Caco-2 (cell line): ENCODE measurements around the gene IFNA10. TPM values are rescaled to one million over a fixed set of nuclear protein-coding genes. Genes with fewer than 3 reads are reported as not detected.
A peak's percentile ranks its signal among the peaks of the same experiment; 100 is the strongest.
"Not testable (repeated sequence)": the region's sequence is repeated elsewhere in the genome, so short reads cannot be mapped to it uniquely, and the experiment has no call there.

Experiments
- Bru-seq: library from RNA; stranded (reverse); fragments of 400-500 nt; gene quantifications from one replicate; lab custom pipeline; 2021; lab: Mats Ljungman, UMichigan
- BruChase-seq, 2 experiments: library from RNA; stranded (reverse); fragments of 400-500 nt; gene quantifications; one replicate each; lab custom pipeline; 2021; lab: Mats Ljungman, UMichigan
- BruUV-seq: library from RNA; stranded (reverse); fragments of 400-500 nt; replicated peaks from 2 replicates; lab custom pipeline; 2021; lab: Mats Ljungman, UMichigan
- CTCF ChIA-PET: fragments of 300-600 bp; sonication (Branson Sonifier 250); formaldehyde crosslinking; loops from one replicate; lab custom pipeline; 2022; ENCODE audit warnings: antibody characterized with exemption; lab: Charles Lee
- POLR2A ChIA-PET: fragments of 300-600 bp; sonication (Branson Sonifier 250); formaldehyde crosslinking; loops from one replicate; lab custom pipeline; 2022; ENCODE audit warnings: antibody characterized with exemption; lab: Charles Lee
- DNase-seq, 2 experiments: peaks; one replicate each; pipeline versions ENCODE4 v3.0.0 to v3.0.0-alpha.2; 2020 to 2022
- H3K27me3 ChIP-seq: replicated peaks from 2 replicates; pipeline ENCODE4 v1.6.0; 2011; ENCODE audit warnings: low read length; ENCODE audit not compliant: control insufficient read depth, insufficient read depth
- H3K36me3 ChIP-seq: 2 replicates; pipeline ENCODE4 v1.5.1; 2011; ENCODE audit warnings: low read length; ENCODE audit not compliant: control insufficient read depth, insufficient read depth
- H3K4me1 ChIP-seq: fragments of 250-450 bp; sonication (Bioruptor Pico); 2 replicates; pipeline ENCODE4 v1.5.1; 2020; ENCODE audit warnings: mild to moderate bottlenecking
- H3K4me3 ChIP-seq: 2 replicates; pipeline ENCODE4 v1.5.1; 2011; ENCODE audit warnings: low read depth, mild to moderate bottlenecking, control low read depth, low read length
- H3K9me3 ChIP-seq: fragments of 250-450 bp; sonication (Bioruptor Pico); 2 replicates; pipeline ENCODE4 v1.5.1; 2020; ENCODE audit warnings: mild to moderate bottlenecking, moderate library complexity
- H3K27ac Mint-ChIP-seq: one replicate; pipeline ENCODE4 v1.8.0; 2022; ENCODE audit warnings: mixed read lengths; ENCODE audit not compliant: unreplicated experiment
- H3K27me3 Mint-ChIP-seq: one replicate; pipeline ENCODE4 v1.8.0; 2022; ENCODE audit warnings: mixed read lengths; ENCODE audit not compliant: insufficient read depth, unreplicated experiment
- H3K36me3 Mint-ChIP-seq: one replicate; pipeline ENCODE4 v1.8.0; 2022; ENCODE audit warnings: mild to moderate bottlenecking, mixed read lengths; ENCODE audit not compliant: insufficient read depth, unreplicated experiment
- H3K4me1 Mint-ChIP-seq: one replicate; pipeline ENCODE4 v1.8.0; 2022; ENCODE audit warnings: low read depth, mixed read lengths; ENCODE audit not compliant: unreplicated experiment
- H3K4me3 Mint-ChIP-seq: one replicate; pipeline ENCODE4 v1.8.0; 2022; ENCODE audit warnings: mild to moderate bottlenecking, moderate library complexity, mixed read lengths; ENCODE audit not compliant: unreplicated experiment
- H3K9me3 Mint-ChIP-seq: one replicate; pipeline ENCODE4 v1.8.0; 2022; ENCODE audit warnings: mixed read lengths; ENCODE audit not compliant: unreplicated experiment
- intact Hi-C: fragments of 100-400 bp; cut with micrococcal nuclease; formaldehyde crosslinking; loops from one replicate; pipeline ENCODE4 v1.10.0; 2022; ENCODE audit not compliant: unreplicated experiment
- long read RNA-seq: library from polyadenylated mRNA; stranded (forward); transcript quantifications from one replicate; pipeline ENCODE4 v2.0.0, GENCODE V29; 2022
- total RNA-seq: library from RNA; stranded (reverse); gene quantifications from 2 replicates; pipeline ENCODE4 v1.2.3, GENCODE V29; 2022
- TF ChIP-seq, protein P1 (sequence below), 2 experiments: fragments of 200-600 bp in 1 of 2; IDR thresholded peaks; 1 replicate in 1 of 2; 2 replicates in 1 of 2; pipeline versions ENCODE4 v1.5.1 to v1.8.0; 2011 to 2022; ENCODE audit warnings: antibody characterized with exemption in 1 of 2, control low read depth in 1 of 2, inconsistent platforms in 1 of 2, low read depth in 1 of 2, low read length in 1 of 2, mild to moderate bottlenecking in 1 of 2, moderate library complexity in 1 of 2; ENCODE audit not compliant: insufficient read depth in 1 of 2, severe bottlenecking in 1 of 2, unreplicated experiment in 1 of 2

Gene IFNA10
- not detected in 2 replicates for total RNA-seq
- Bru-seq, nascent RNA, result not detected
- not detected for BruChase-seq, experiment 1, labeled RNA remaining after a 2-hour chase
- BruChase-seq, experiment 2, labeled RNA remaining after a 6-hour chase, result not detected
- long read RNA-seq, result 0 reads

DNA sequence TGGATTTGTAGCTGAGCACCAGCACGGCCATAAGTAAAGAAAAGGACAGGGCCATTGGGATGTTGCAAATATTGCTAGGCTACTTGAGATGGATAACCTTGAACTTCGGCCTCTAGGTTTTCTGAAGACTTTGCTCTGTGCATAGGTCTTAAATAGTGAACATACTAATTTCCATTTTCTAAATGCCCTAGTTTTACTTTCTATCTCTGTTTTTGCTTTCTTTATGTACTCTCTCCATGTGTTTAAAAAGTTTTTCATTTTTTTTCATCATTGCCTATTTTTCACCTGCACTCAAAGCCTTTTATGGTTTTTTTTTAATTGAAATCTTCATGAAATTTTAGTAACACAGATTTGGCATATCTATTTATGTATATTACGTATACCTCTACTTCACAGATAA, at the start of gene IFNA10:
TSS of gene IFNA10 (minus strand) at position 101 of the 400 bp plus-strand sequence. CDS start at position 55, 46 bp downstream.
- POLR2A ChIA-PET, H3K4me3 ChIP-seq, H3K27me3 ChIP-seq, H3K27me3 Mint-ChIP-seq, H3K27ac Mint-ChIP-seq, H3K4me3 Mint-ChIP-seq, H3K36me3 Mint-ChIP-seq, H3K9me3 ChIP-seq, H3K4me1 Mint-ChIP-seq, H3K4me1 ChIP-seq, H3K36me3 ChIP-seq, CTCF ChIA-PET, H3K9me3 Mint-ChIP-seq, DNase-seq, BruUV-seq: not testable (repeated sequence)
- intact Hi-C loops, result loop anchor here (2.0 kb wide), 1 partner anchor 66 kb away; the partner anchor contains the start of gene IFNW1

DNA sequence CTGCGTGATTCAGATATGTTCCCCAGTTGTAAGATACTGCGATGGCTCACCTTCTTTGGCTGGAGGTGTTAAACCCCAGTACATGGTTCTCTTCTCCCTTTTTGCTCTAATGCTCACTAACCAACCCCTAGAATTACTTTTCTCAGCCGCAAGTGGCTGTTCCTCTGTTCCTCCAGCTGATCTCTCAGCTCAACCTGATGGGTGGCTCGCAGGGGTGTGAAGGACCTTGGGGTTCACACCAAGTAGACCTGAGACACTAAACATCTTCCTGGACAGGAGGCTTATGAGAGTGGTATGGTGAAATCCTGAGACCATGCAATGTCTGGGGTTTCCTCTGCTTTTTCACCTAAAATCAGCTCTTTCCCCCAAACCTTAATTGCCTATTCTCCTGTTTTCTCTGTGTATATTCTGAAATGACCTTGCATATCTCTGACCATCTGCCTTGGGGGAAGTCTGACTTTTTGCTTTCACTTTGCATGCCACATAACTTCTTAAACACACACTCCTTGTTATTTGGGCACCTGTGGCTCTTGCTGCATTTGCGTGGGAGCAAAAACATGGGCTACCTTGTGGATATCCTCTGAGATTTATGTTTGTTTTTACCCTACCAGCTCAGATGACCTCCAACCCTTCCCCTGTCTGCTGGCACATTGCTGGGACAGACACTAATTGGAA, 48.7 kb upstream of the IFNA10 start:
- no peaks in the 10 kb centered on the region for H3K27me3 ChIP-seq
- TF ChIP-seq, protein P1, sequence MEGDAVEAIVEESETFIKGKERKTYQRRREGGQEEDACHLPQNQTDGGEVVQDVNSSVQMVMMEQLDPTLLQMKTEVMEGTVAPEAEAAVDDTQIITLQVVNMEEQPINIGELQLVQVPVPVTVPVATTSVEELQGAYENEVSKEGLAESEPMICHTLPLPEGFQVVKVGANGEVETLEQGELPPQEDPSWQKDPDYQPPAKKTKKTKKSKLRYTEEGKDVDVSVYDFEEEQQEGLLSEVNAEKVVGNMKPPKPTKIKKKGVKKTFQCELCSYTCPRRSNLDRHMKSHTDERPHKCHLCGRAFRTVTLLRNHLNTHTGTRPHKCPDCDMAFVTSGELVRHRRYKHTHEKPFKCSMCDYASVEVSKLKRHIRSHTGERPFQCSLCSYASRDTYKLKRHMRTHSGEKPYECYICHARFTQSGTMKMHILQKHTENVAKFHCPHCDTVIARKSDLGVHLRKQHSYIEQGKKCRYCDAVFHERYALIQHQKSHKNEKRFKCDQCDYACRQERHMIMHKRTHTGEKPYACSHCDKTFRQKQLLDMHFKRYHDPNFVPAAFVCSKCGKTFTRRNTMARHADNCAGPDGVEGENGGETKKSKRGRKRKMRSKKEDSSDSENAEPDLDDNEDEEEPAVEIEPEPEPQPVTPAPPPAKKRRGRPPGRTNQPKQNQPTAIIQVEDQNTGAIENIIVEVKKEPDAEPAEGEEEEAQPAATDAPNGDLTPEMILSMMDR (IDR thresholded peaks at IDR 0.05; ENCODE audit: insufficient read depth in 1 of 2, low read depth in 1 of 2, low read length in 1 of 2, severe bottlenecking in 1 of 2, unreplicated experiment in 1 of 2), result no peak
- Mint-ChIP-seq H3K27ac (no peak overlapping the region), H3K9me3 (no peaks in the 10 kb centered on the region), H3K4me3 (no peak overlapping the region), H3K27me3 (peaks cover 3% of the 10 kb centered on the region), H3K36me3 (no peaks in the 10 kb centered on the region), H3K4me1 (no peaks in the 10 kb centered on the region)
- BruUV-seq, result no TSS peak
- intact Hi-C loops, result no loop called here
- H3K4me1 ChIP-seq, result no peaks in the 10 kb centered on the region
- POLR2A ChIA-PET, result no interaction called here
- no peak overlapping the region for H3K4me3 ChIP-seq
- no peak for DNase-seq
- CTCF ChIA-PET, result no interaction called here
- no peaks in the 10 kb centered on the region for H3K36me3 ChIP-seq
- no peaks in the 10 kb centered on the region for H3K9me3 ChIP-seq

DNA sequence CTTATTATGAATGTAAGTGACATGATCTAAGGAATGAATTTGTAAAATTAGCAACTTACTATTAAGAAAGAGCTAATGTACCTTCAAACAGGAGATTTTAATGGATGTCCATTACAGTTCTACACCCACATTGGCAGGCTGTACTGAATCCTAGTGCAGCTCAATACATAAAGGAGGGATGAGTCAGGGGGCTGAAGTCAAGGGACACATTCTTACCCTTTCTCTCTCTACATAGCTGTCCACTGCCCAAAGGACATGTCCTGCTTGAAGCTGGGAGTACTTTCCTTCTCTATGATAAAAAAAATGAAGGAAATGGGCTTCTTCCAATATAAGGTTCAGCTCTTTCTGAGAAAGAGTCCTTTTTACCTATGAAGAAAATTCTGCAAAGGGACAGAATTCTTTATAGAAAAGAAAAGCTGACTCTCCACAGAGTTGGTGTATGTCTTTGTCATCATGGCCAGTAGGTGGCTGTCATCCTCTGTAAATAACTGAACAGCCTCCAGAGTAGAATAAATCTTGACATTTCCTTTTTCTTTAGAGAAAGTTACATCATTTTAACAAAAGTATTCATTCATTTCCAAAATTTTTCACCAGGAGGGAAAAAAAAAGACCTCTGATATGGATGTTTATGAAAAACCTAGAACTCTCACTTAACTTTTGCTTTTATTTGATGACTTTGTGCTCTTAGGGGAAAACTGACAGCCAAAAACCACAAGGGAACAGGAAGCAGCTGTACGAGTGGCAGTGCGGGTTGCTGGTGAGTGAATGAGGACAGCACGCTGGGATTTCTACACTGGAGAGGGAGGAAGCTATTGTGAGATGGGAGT, 46.0 kb upstream of the IFNA10 start:
- no TSS peak for BruUV-seq
- ChIA-PET POLR2A (no interaction called here), CTCF (interaction anchor here (0.8 to 1.4 kb wide), 4 partner anchors 58 to 202 kb away, joined by 4 to 6 read pairs (median 5); no protein-coding TSS in a partner anchor)
- peak in 1 of 2 experiments; percentile 4 for DNase-seq
- H3K36me3 Mint-ChIP-seq, result no peaks in the 10 kb centered on the region
- no peaks in the 10 kb centered on the region for H3K9me3 Mint-ChIP-seq
- Histone ChIP-seq H3K4me3 (no peak overlapping the region), H3K27me3 (no peaks in the 10 kb centered on the region), H3K4me1 (no peaks in the 10 kb centered on the region), H3K9me3 (no peaks in the 10 kb centered on the region), H3K36me3 (no peaks in the 10 kb centered on the region)
- TF ChIP-seq, protein P1 (IDR thresholded peaks at IDR 0.05; ENCODE audit: insufficient read depth in 1 of 2, low read depth in 1 of 2, low read length in 1 of 2, severe bottlenecking in 1 of 2, unreplicated experiment in 1 of 2), result peak; percentile 42 to 43
- no peak overlapping the region for H3K27ac Mint-ChIP-seq
- intact Hi-C loops, result loop anchor here (2.0 to 5.0 kb wide), 3 partner anchors 144 to 534 kb away; no protein-coding TSS in a partner anchor
- H3K4me1 Mint-ChIP-seq, result no peaks in the 10 kb centered on the region
- peaks cover 7% of the 10 kb centered on the region for H3K27me3 Mint-ChIP-seq
- no peak overlapping the region for H3K4me3 Mint-ChIP-seq
